ENCODE data around the gene TERF2IP. TPM values are rescaled to one million over a fixed set of nuclear protein-coding genes. Genes with fewer than 3 reads are reported as not detected.

Gene TERF2IP
- 58.0 TPM for total RNA-seq
- polyA plus RNA-seq (ENCODE audit: insufficient read depth, low read depth, low replicate concordance) = 72.8 TPM
- long read RNA-seq, donor 1, transcript TERF2IP-201 (3 exons, 2,118 nt) = major isoform, 46 of 47 reads
- long read RNA-seq, donor 1, partial matches to known transcripts = 0 of 47 reads
- long read RNA-seq, donor 1, other reads (novel, unspliced or antisense) = 0 of 47 reads
- long read RNA-seq, donor 2, transcript TERF2IP-201 (3 exons, 2,118 nt) = major isoform, 51 of 72 reads
- long read RNA-seq, donor 2, partial matches to known transcripts = 21 of 72 reads
- long read RNA-seq, donor 2, other reads (novel, unspliced or antisense) = 0 of 72 reads
- long read RNA-seq, donor 3, transcript TERF2IP-201 (3 exons, 2,118 nt) = major isoform, 56 of 56 reads
- long read RNA-seq, donor 3, partial matches to known transcripts = 0 of 56 reads
- long read RNA-seq, donor 3, other reads (novel, unspliced or antisense) = 0 of 56 reads
- long read RNA-seq, donor 4, transcript TERF2IP-201 (3 exons, 2,118 nt) = major isoform, 40 of 52 reads
- long read RNA-seq, donor 4, partial matches to known transcripts = 12 of 52 reads
- long read RNA-seq, donor 4, other reads (novel, unspliced or antisense) = 0 of 52 reads
- long read RNA-seq, donor 5, partial matches to known transcripts = 0 of 3 reads
- long read RNA-seq, donor 5, other reads (novel, unspliced or antisense) = 0 of 3 reads
- long read RNA-seq, donor 6, transcript TERF2IP-201 (3 exons, 2,118 nt) = major isoform, 18 of 38 reads
- long read RNA-seq, donor 6, partial matches to known transcripts = 20 of 38 reads
- long read RNA-seq, donor 6, other reads (novel, unspliced or antisense) = 0 of 38 reads
- long read RNA-seq, donor 7, transcript TERF2IP-201 (3 exons, 2,118 nt) = major isoform, 104 of 124 reads
- long read RNA-seq, donor 7, partial matches to known transcripts = 5 of 124 reads
- long read RNA-seq, donor 7, other reads (novel, unspliced or antisense) = 15 of 124 reads
- long read RNA-seq, donor 8, transcript TERF2IP-201 (3 exons, 2,118 nt) = major isoform, 54 of 55 reads
- long read RNA-seq, donor 8, partial matches to known transcripts = 0 of 55 reads
- long read RNA-seq, donor 8, other reads (novel, unspliced or antisense) = 0 of 55 reads
- long read RNA-seq, donor 9, transcript TERF2IP-201 (3 exons, 2,118 nt) = major isoform, 29 of 43 reads
- long read RNA-seq, donor 9, partial matches to known transcripts = 14 of 43 reads
- long read RNA-seq, donor 9, other reads (novel, unspliced or antisense) = 0 of 43 reads
- long read RNA-seq, donor 10, transcript TERF2IP-201 (3 exons, 2,118 nt) = major isoform, 43 of 43 reads
- long read RNA-seq, donor 10, partial matches to known transcripts = 0 of 43 reads
- long read RNA-seq, donor 10, other reads (novel, unspliced or antisense) = 0 of 43 reads

GRCh38 chr16:75647492-75648264 is at the start of gene TERF2IP, which contains the start of gene KARS1:
TERF2IP (plus strand) TSS chr16:75647773; CDS start chr16:75647883, 110 bp downstream.
KARS1 (minus strand) TSS chr16:75647665; CDS start chr16:75647639, 26 bp downstream.
- peak; percentile 95 to 98 (median 97) for DNase-seq
- TF ChIP-seq CTCF (IDR thresholded peaks at IDR 0.05; ENCODE audit: borderline replicate concordance, extremely low read depth, insufficient read depth) = no peak
- Histone ChIP-seq H3K4me1 (ENCODE audit: control insufficient read depth in 2 of 3, insufficient read depth in 2 of 3, low read depth in 1 of 3, low read length in 3 of 3) (peaks cover 3 to 21% (median 8%) of the 10 kb centered on the region in 3 donors), H3K27me3 (ENCODE audit: control insufficient read depth, insufficient read depth, low read length) (no peaks in the 10 kb centered on the region), H3K36me3 (ENCODE audit: control insufficient read depth in 2 of 3, insufficient read depth in 3 of 3, low read length in 3 of 3) (peaks cover 5 to 7% (median 5%) of the 10 kb centered on the region in 3 donors), H3K4me3 (ENCODE audit: low read length in 3 of 3) (peak within 1 kb of the TSS; percentile 77 to 97 (median 96)), H3K27ac (ENCODE audit: low read depth in 2 of 2, low read length in 2 of 2) (peak within 1 kb of the TSS; percentile 95 to 98), H3K9me3 (ENCODE audit: control insufficient read depth in 2 of 3, insufficient read depth in 1 of 3, low read length in 3 of 3) (no peaks in the 10 kb centered on the region), H3K9ac (ENCODE audit: low read length in 3 of 3) (peak within 1 kb of the TSS; percentile 96 to 99 (median 98))
- FAIRE-seq = no peak
- intact Hi-C loops (cut with DNase I) = no loop called here

GRCh38 chr16:75599452-75600277 is 47.9 kb upstream of the TERF2IP start:
- peaks cover 12 to 24% (median 20%) of the 10 kb centered on the region in 3 donors for H3K36me3 ChIP-seq (ENCODE audit: control insufficient read depth in 2 of 3, insufficient read depth in 3 of 3, low read length in 3 of 3)

More at GRCh38 chr16:75599452-75600277, 47.9 kb upstream of the TERF2IP start:
- Histone ChIP-seq H3K9me3 (ENCODE audit: control insufficient read depth in 2 of 3, insufficient read depth in 1 of 3, low read length in 3 of 3) (no peaks in the 10 kb centered on the region), H3K9ac (ENCODE audit: low read length in 3 of 3) (no peak overlapping the region), H3K27ac (ENCODE audit: low read depth in 2 of 2, low read length in 2 of 2) (no peak overlapping the region), H3K4me3 (ENCODE audit: low read length in 3 of 3) (no peak overlapping the region), H3K4me1 (ENCODE audit: control insufficient read depth in 2 of 3, insufficient read depth in 2 of 3, low read depth in 1 of 3, low read length in 3 of 3) (no peaks in the 10 kb centered on the region), H3K27me3 (ENCODE audit: control insufficient read depth, insufficient read depth, low read length) (no peaks in the 10 kb centered on the region)
- intact Hi-C loops (cut with DNase I) = no loop called here
- TF ChIP-seq CTCF (IDR thresholded peaks at IDR 0.05; ENCODE audit: borderline replicate concordance, extremely low read depth, insufficient read depth) = no peak
- no peak for FAIRE-seq
- DNase-seq = no peak

Measured in kidney (tissue), 22 donors.